ENCODE data around the gene RPS24.
"Not testable (repeated sequence)": the region's sequence is repeated elsewhere in the genome, so short reads cannot be mapped to it uniquely, and the experiment has no call there.

RPS24 gene

GRCh38 chr10:78033637-78034470 is at the start of gene RPS24:
Gene RPS24, plus strand, starts transcription at chr10:78033863. Its CDS starts 39 bp downstream, at chr10:78033902.
- DNase-seq = peak; percentile 89

- no peak for DNase-seq
Measured at GRCh38 chr10:77984986-77985385, 48.7 kb upstream of the RPS24 start.

DNA sequence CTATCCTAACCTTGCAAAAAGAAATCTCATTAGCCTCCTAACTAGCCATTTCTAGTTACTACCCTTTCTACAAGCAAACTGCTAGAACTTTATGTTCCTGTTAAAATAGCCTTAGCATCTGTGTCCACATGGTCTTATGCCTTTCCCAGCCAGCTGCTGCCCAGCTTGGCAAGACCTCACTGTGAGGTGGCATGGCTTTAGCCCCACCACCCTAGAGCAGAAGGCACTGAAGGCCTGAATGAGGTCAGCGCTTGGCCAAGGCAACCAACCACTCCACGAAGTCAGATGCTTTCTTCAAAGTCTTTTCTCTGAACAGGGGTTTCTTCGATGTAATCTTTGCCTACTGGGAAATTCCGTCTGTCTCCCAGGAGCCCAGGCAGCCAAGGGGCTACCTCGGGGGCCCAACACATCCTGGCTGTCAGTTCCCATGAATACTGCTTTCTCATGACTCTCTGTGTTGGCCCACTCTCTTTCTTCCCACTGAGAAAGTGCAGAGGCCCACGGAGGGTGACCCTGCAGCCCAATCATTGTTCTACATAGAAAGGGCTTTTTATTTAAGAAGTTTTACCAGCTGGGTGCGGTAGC is 45.9 kb upstream of the RPS24 start:
- no peak for DNase-seq

GRCh38 chr10:77989081-77989724 is 44.5 kb upstream of the RPS24 start:
- DNase-seq = no peak

- DNase-seq = no peak
Measured at GRCh38 chr10:77993620-77994019, 40.0 kb upstream of the RPS24 start.

- DNase-seq = not testable (repeated sequence)
Measured at GRCh38 chr10:77998780-77999179, 34.9 kb upstream of the RPS24 start.

DNA sequence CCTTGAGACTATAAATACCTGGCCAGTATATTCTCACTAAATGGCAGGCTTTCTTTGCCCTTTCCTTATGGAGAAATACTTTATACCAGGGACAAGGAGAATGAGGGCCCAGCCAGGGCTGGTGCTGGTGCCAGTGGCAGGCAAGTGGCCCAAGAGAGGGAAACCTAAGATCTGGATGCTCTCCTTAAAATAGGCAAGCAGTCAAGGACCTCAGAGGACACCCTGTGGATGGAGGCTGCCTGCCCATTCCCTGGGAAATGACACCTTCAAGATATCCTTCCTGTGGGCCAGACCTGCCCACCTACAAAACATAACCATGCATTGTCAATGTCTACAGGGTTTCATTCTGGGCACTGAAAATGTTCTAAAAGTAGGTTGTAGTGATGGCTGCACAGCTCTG is 33.5 kb upstream of the RPS24 start:
- no peak for DNase-seq

- no peak for DNase-seq
Measured at GRCh38 chr10:78000956-78001472, 32.6 kb upstream of the RPS24 start.

DNA sequence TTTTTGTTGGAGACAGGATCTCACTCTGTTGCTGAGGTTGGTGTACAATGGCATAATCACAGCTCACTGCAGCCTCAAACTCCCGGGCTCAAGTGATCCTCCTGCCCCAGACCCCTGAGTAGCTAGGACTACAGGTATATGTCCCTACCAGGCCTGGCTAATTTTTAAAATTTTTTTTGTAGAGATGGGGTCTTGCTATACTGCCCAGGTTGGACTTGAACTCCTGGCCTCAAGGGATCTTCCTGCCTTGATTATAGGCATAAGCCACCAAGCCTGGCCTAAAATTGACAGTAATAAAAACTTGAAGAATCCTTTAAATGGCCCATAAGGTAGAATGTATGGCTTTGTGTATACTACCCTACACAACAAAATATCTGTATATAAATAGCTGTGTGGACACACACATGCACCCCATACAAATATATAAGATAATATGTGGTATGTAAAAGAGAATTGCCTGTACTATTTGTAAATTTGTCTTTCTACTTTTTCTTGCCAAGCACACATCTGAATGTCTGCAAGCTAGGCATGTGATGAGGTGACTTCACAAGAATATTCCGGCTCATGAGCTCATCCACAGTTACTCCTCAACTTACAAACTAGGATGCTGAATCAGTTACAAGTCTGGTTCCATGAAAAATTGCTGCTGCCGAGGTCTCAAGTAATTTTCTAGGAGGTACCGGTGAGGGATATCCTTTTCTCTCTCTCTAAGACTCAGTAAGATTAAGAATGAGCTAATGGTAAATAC is 30.9 kb upstream of the RPS24 start:
- no peak for DNase-seq

GRCh38 chr10:78004215-78005026 is 29.2 kb upstream of the RPS24 start:
- DNase-seq = no peak

- DNase-seq = no peak
Measured at GRCh38 chr10:78007172-78007571, 26.5 kb upstream of the RPS24 start.

DNA sequence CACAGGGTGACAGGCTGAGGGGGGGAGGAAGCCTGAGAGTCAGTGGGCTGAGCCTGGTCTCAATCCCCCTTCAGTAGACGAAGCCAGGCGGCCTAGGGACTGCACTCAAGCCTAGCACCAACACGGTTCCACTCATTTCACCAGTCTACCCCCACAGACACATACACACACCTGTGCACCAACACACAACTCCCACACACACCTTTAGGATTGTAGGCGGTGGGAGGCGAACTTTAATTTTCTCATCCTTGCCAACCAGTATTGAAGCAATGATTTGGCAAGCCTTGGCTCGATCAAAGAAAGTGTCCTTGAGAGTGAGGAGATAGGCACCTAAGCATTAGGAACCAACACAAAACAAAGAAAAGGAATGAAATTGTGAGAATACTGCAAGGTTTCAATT is 24.0 kb upstream of the RPS24 start:
- no peak for DNase-seq

- no peak for DNase-seq
Measured at GRCh38 chr10:78010278-78010677, 23.4 kb upstream of the RPS24 start.

- DNase-seq = no peak
Measured at GRCh38 chr10:78011065-78011464, 22.6 kb upstream of the RPS24 start.

GRCh38 chr10:78013564-78013963 is 20.1 kb upstream of the RPS24 start:
- DNase-seq = no peak

- no peak for DNase-seq
Measured at GRCh38 chr10:78015546-78015945, 18.1 kb upstream of the RPS24 start.

DNA sequence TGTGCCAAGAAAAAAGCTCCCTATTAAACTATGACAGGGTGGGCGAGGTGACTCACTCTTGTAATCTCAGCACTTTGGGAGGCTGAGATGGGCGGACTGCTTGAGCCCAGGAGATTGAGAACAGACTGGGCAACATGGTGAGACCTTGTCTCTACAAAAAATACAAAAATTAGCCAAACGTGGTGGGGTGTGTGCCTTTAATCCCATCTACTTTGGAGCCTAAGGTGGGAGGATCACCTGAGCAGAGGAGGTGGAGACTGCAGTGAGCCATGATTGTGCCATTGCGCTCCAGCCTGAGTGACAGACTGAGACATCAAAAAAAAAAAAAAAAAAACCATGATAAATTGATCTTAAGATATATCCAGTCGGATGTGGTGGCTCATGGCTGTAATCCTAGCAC is 15.8 kb upstream of the RPS24 start:
- DNase-seq = no peak

DNA sequence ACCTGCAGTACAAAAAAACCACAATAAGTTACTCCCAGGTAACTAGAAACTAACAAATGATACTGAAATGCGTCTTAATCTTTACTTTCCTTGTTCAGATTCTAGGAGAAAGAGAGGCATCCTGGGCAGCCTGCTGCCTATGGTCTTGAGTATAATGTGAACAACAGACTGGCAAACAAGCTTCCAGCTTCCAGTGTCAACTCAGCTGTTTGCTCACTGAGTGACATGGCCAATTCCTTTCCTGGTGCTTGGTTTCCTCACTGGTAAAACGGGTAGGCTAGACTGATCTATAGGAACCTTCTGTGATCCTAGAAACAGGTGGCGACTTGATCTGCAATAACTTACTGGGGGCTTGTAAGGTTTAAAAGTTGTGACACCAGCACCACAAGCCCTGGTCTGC is 14.4 kb upstream of the RPS24 start:
- DNase-seq = no peak

- no peak for DNase-seq
Measured at GRCh38 chr10:78021201-78021600, 12.5 kb upstream of the RPS24 start.

GRCh38 chr10:78023741-78024140 is 9.9 kb upstream of the RPS24 start:
- DNase-seq = no peak

DNA sequence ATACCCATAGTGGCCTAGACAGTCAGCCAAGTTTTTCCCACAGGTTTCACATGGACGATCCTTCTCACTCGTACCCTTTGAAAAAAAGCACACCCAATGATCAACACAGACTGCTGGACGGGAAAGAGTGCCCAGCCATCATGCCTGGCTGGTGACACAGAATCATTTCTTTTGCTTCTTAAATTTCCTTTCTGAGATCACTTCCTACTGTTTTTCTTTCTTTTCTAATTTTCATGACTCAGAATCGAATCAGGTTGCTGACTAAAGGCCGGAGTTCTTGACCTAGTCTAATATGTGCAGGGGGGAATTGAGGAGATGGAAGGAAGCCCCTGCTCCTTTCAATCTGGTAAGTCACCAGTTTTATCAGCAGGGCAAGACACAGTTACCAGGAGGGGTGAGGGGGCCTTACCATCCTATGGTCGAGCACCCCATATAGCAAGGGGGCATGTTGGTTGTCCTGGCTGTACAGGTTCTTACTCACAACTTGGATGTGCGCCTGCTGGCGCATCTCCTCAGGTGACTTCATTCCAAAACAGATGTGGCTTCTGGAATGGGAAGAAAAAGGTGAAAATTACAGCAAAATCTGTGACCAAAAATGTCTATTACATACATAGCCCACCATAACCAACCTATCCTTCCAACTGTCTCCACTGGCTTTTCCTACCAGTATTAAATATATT is 7.8 kb upstream of the RPS24 start:
- DNase-seq = no peak

All from NCI-H446 treated with DMSO at 0.1 percent for 48 hours (cell line).